Activated T-helper 2 cell treated with anti-CD3 and anti-CD28 coated beads, Interferon-gamma antibody, Interleukin-2, Interleukin-4, amounts not matched to agents 10 μg/mL and 5 μg/mL and 100 μg/mL, durations not matched to agents 14 hours and 24 hours and 36 hours (primary cell): ENCODE data around the gene WWOX. TPM values are rescaled to one million over a fixed set of nuclear protein-coding genes. Genes with fewer than 3 reads are reported as not detected.
A peak's percentile ranks its signal among the peaks of the same experiment; 100 is the strongest.

Experiments
- DNase-seq: peaks from one replicate; pipeline ENCODE4 v3.0.0; 2021; ENCODE audit warnings: low spot score
- H3K27ac Mint-ChIP-seq: one replicate; pipeline ENCODE4 v1.8.0; 2021; ENCODE audit warnings: mixed read lengths
- H3K27me3 Mint-ChIP-seq: one replicate; pipeline ENCODE4 v1.8.0; 2021; ENCODE audit warnings: low read depth, mixed read lengths
- H3K36me3 Mint-ChIP-seq: one replicate; pipeline ENCODE4 v1.8.0; 2021; ENCODE audit warnings: low read depth, mixed read lengths
- H3K4me1 Mint-ChIP-seq: one replicate; pipeline ENCODE4 v1.8.0; 2021; ENCODE audit warnings: low read depth, mixed read lengths
- H3K4me3 Mint-ChIP-seq: one replicate; pipeline ENCODE4 v1.8.0; 2021; ENCODE audit warnings: low read depth, mild to moderate bottlenecking, moderate library complexity, mixed read lengths
- H3K9me3 Mint-ChIP-seq: one replicate; pipeline ENCODE4 v1.8.0; 2021; ENCODE audit warnings: mixed read lengths
- intact Hi-C: fragments of 100-400 bp; cut with micrococcal nuclease; formaldehyde crosslinking; loops from one replicate; pipeline ENCODE4 v1.15.1; 2023
- total RNA-seq: library from RNA; stranded (reverse); gene quantifications from 2 replicates; pipeline ENCODE4 v1.2.3, GENCODE V29; 2022

The WWOX gene
- total RNA-seq, 1 donor from 2014 or later: 19.0 TPM

- no peaks in the 10 kb centered on the region for H3K4me1 Mint-ChIP-seq
- no peaks in the 10 kb centered on the region for H3K27me3 Mint-ChIP-seq
- no peaks in the 10 kb centered on the region for H3K9me3 Mint-ChIP-seq
- no peak overlapping the region for H3K4me3 Mint-ChIP-seq
- H3K36me3 Mint-ChIP-seq: no peaks in the 10 kb centered on the region
- DNase-seq: no peak
- no peak overlapping the region for H3K27ac Mint-ChIP-seq
- intact Hi-C loops: no loop called here
Observed at GRCh38 chr16:78813661-78814311, 714.3 kb downstream of the WWOX start.

- no peaks in the 10 kb centered on the region for H3K4me1 Mint-ChIP-seq
- intact Hi-C loops: no loop called here
- no peak overlapping the region for H3K27ac Mint-ChIP-seq
- H3K4me3 Mint-ChIP-seq: no peak overlapping the region
- H3K36me3 Mint-ChIP-seq: no peaks in the 10 kb centered on the region
- no peak for DNase-seq
- H3K27me3 Mint-ChIP-seq: no peaks in the 10 kb centered on the region
- no peaks in the 10 kb centered on the region for H3K9me3 Mint-ChIP-seq
Observed at GRCh38 chr16:78815713-78816112, 716.3 kb downstream of the WWOX start.

GRCh38 chr16:78816499-78817195 lies 717.2 kb downstream of the WWOX start:
- intact Hi-C loops: no loop called here
- no peak overlapping the region for H3K27ac Mint-ChIP-seq
- H3K4me3 Mint-ChIP-seq: no peak overlapping the region
- DNase-seq: no peak
- no peaks in the 10 kb centered on the region for H3K4me1 Mint-ChIP-seq
- H3K27me3 Mint-ChIP-seq: no peaks in the 10 kb centered on the region
- H3K36me3 Mint-ChIP-seq: no peaks in the 10 kb centered on the region
- no peaks in the 10 kb centered on the region for H3K9me3 Mint-ChIP-seq

DNA sequence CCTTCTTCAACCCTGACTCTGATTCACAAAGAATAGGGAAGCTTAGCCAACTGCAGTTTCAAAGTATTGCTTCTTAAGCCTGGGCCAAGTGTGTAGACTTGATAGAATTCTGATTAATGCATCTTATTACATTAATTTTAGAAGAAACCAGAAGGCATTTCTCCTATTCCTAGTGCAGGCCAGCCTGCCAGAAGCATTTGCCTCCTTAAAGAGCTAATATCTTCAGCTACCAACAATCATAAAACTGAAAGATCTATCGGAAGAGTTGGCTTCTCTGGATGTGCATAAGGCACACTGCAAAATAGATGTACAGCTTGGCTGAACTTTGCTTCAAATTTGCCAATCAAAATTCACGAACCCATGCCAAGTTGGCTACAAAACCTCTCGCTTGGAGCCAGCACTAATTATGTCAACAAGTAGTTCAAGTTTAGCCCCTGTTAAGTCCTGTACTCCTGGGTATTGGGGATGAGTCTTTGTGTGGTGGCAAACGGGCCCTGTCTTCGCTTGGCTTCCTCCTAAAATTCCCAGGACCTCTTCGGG lies 717.8 kb downstream of the WWOX start:
- H3K27me3 Mint-ChIP-seq: no peaks in the 10 kb centered on the region
- DNase-seq: no peak
- no peak overlapping the region for H3K27ac Mint-ChIP-seq
- no peak overlapping the region for H3K4me3 Mint-ChIP-seq
- H3K36me3 Mint-ChIP-seq: no peaks in the 10 kb centered on the region
- intact Hi-C loops: no loop called here
- no peaks in the 10 kb centered on the region for H3K9me3 Mint-ChIP-seq
- H3K4me1 Mint-ChIP-seq: no peaks in the 10 kb centered on the region

DNA sequence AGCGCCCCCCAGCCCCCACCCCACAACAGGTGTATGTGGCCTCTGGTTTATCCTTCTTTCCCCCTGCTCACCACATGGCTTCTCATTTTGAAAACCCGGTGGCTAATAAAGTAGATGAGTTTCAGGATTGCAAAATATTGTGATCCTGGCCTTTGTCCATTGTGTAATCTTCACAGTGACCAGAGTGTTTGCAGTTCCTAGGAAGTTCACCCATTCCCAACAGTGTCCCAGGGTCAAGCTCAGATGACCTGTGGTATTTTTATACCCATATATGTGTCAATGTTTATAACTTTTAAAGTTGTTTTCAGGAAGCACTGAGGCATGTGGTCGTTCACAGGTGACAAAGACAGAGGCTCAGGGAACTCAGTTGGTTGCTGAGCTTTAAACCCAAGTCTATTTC lies 721.9 kb downstream of the WWOX start:
- no peak overlapping the region for H3K27ac Mint-ChIP-seq
- no peak overlapping the region for H3K4me3 Mint-ChIP-seq
- H3K4me1 Mint-ChIP-seq: no peaks in the 10 kb centered on the region
- H3K27me3 Mint-ChIP-seq: no peaks in the 10 kb centered on the region
- no peaks in the 10 kb centered on the region for H3K36me3 Mint-ChIP-seq
- DNase-seq: no peak
- H3K9me3 Mint-ChIP-seq: no peaks in the 10 kb centered on the region
- intact Hi-C loops: no loop called here

DNA sequence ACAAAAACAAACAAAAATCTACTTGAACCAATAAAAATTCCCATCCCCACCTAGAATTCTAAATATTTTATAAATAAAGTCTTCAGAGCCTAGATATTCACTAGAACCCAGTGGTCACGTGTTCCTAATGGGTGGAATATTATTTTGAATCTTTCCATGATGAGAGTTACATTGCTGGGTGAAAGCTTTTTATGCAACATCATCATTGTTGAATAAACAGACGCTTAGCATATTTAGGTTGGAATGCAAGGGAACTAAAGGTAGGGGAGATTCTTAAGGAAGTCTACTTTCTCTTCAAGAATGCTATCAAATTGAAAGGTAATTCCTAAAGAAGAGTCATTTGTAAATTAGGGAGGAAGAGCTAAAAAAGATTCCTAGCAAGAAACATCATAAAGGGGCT lies 723.1 kb downstream of the WWOX start:
- no peak for DNase-seq

DNA sequence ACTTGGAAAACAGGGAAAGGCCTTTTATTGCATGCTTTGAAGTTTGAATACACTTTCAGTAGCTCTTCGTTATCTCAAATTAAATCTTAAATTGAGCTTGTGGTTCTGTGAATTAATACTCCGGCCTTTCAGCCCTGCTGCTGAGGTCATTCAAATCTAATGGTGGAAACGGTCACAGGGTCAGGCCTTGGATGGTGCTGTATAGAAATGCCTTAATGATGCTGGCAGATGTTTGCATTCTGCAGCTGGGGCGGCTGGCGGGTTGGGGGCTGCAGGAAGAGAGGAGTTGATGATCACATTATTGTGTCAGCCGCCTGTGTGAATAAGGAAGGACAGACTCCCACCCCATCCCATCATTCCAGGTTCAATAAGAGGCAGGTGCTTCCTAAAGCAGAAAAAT lies 723.6 kb downstream of the WWOX start:
- H3K9me3 Mint-ChIP-seq: no peaks in the 10 kb centered on the region
- no peak overlapping the region for H3K4me3 Mint-ChIP-seq
- H3K27ac Mint-ChIP-seq: no peak overlapping the region
- H3K36me3 Mint-ChIP-seq: no peaks in the 10 kb centered on the region
- DNase-seq: no peak
- intact Hi-C loops: no loop called here
- no peaks in the 10 kb centered on the region for H3K27me3 Mint-ChIP-seq
- H3K4me1 Mint-ChIP-seq: no peaks in the 10 kb centered on the region

More for the DNA sequence above, 723.1 kb downstream of the WWOX start:
- intact Hi-C loops: no loop called here
- Mint-ChIP-seq H3K4me3 (no peak overlapping the region), H3K36me3 (no peaks in the 10 kb centered on the region), H3K27me3 (no peaks in the 10 kb centered on the region), H3K4me1 (no peaks in the 10 kb centered on the region), H3K27ac (no peak overlapping the region), H3K9me3 (no peaks in the 10 kb centered on the region)

DNA sequence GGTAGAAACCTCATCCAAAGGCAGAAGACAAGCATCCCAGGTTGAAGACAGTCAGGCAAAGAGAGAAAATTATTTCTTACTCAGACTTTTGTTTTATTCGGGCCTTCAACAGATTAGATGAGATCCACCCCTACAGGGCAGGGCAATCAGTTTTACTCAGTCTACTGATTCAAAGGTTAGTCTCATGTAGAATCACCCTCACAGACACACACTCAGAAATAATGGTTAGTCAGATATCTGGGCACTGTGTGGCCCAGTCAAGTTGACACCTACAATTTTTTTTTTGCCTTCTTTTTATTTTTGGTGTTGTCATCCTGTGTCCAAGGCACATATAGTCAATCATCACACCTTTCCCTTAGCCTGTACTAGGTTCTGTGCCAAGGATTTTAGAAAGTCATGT lies 729.8 kb downstream of the WWOX start:
- H3K27me3 Mint-ChIP-seq: no peaks in the 10 kb centered on the region
- peaks cover 2% of the 10 kb centered on the region for H3K4me1 Mint-ChIP-seq
- H3K36me3 Mint-ChIP-seq: no peaks in the 10 kb centered on the region
- no peak overlapping the region for H3K27ac Mint-ChIP-seq
- no peaks in the 10 kb centered on the region for H3K9me3 Mint-ChIP-seq
- intact Hi-C loops: no loop called here
- no peak overlapping the region for H3K4me3 Mint-ChIP-seq
- DNase-seq: no peak

DNA sequence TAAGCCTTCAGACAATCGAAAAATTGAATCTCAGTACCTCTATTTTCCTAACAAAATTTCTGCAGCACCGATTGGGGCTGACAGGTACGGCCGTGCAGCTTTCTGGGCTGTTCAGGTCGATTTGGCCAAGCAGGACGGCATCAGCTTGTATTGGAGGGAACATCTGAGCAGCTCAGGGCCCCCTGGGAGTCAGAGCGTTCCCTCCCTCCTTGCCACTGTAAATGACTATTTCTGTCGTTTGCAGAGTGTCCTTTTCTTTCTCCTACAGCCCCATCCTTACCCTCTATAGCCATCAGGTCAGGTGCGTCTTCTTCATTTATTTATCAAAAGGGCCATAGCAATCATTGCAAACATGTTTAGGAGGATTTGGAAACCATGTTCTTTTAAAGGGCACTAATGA lies 731.1 kb downstream of the WWOX start:
- H3K36me3 Mint-ChIP-seq: no peaks in the 10 kb centered on the region
- peaks cover 2% of the 10 kb centered on the region for H3K4me1 Mint-ChIP-seq
- no peak for DNase-seq
- intact Hi-C loops: no loop called here
- no peaks in the 10 kb centered on the region for H3K27me3 Mint-ChIP-seq
- no peak overlapping the region for H3K4me3 Mint-ChIP-seq
- H3K9me3 Mint-ChIP-seq: no peaks in the 10 kb centered on the region
- H3K27ac Mint-ChIP-seq: no peak overlapping the region

DNA sequence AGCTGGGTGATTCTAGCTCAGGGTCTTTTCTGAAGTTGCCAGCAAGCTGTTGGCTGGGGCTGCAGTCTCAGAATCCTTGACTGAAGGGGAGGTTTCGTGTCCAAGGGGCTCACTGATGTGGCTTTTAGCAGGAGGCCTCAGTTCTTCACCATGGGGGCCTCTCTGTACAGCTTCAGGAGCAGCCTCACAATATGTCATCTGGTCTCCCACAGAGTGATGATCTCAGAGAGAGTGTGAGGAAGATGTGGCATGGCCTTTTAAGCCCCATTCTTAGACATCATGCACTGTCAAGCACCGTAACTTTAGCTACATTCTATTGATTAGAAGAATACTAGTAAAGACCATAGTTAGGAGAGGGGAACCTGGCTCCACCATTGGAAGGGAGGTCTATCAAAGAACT lies 732.6 kb downstream of the WWOX start:
- H3K27me3 Mint-ChIP-seq: no peaks in the 10 kb centered on the region
- H3K4me1 Mint-ChIP-seq: peaks cover 13% of the 10 kb centered on the region
- no peak overlapping the region for H3K27ac Mint-ChIP-seq
- H3K36me3 Mint-ChIP-seq: no peaks in the 10 kb centered on the region
- no peak for DNase-seq
- no peaks in the 10 kb centered on the region for H3K9me3 Mint-ChIP-seq
- no peak overlapping the region for H3K4me3 Mint-ChIP-seq
- intact Hi-C loops: no loop called here

GRCh38 chr16:78836802-78837491 lies 737.5 kb downstream of the WWOX start:
- H3K27ac Mint-ChIP-seq: peak overlapping the region; percentile 86
- H3K9me3 Mint-ChIP-seq: no peaks in the 10 kb centered on the region
- no peaks in the 10 kb centered on the region for H3K27me3 Mint-ChIP-seq
- no peaks in the 10 kb centered on the region for H3K36me3 Mint-ChIP-seq
- H3K4me3 Mint-ChIP-seq: peak overlapping the region; percentile 13
- H3K4me1 Mint-ChIP-seq: peaks cover 11% of the 10 kb centered on the region
- intact Hi-C loops: loop anchor here (1.0 to 5.0 kb wide), 4 partner anchors 35 to 59 kb away; no protein-coding TSS in a partner anchor
- no peak for DNase-seq

- H3K27ac Mint-ChIP-seq: no peak overlapping the region
Observed at GRCh38 chr16:78837706-78838105, 738.3 kb downstream of the WWOX start.

GRCh38 chr16:78838276-78838675 lies 738.8 kb downstream of the WWOX start:
- no peak overlapping the region for H3K27ac Mint-ChIP-seq

More at GRCh38 chr16:78837706-78838105, 738.3 kb downstream of the WWOX start:
- Mint-ChIP-seq H3K4me3 (no peak overlapping the region), H3K9me3 (no peaks in the 10 kb centered on the region), H3K4me1 (peaks cover 11% of the 10 kb centered on the region), H3K36me3 (no peaks in the 10 kb centered on the region), H3K27me3 (no peaks in the 10 kb centered on the region)
- no peak for DNase-seq
- intact Hi-C loops: loop anchor here (1.0 to 5.0 kb wide), 4 partner anchors 35 to 59 kb away; no protein-coding TSS in a partner anchor

More at GRCh38 chr16:78838276-78838675, 738.8 kb downstream of the WWOX start:
- Mint-ChIP-seq H3K4me3 (no peak overlapping the region), H3K36me3 (no peaks in the 10 kb centered on the region), H3K9me3 (no peaks in the 10 kb centered on the region), H3K4me1 (peaks cover 11% of the 10 kb centered on the region), H3K27me3 (no peaks in the 10 kb centered on the region)
- DNase-seq: no peak
- intact Hi-C loops: loop anchor here (5.0 kb wide), 2 partner anchors 36 to 54 kb away; no protein-coding TSS in a partner anchor
